K562 (cell line): ENCODE results near the gene TANGO6. TPM values are rescaled to one million over a fixed set of nuclear protein-coding genes. Genes with fewer than 3 reads are reported as not detected.

Experiments
- ASH1L ChIP-seq: fragments of 450-650 bp; IDR thresholded peaks from 2 replicates; pipeline ENCODE4 v1.6.1; 2018; ENCODE audit warnings: borderline replicate concordance, mild to moderate bottlenecking, low read depth; ENCODE audit not compliant: partially characterized antibody
- BHLHE40 ChIP-seq: IDR thresholded peaks from 2 replicates; pipeline ENCODE4 v1.6.1; 2011; ENCODE audit warnings: low read length, improper control_type of control experiment
- CBFA2T2 ChIP-seq: fragments of 450-650 bp; conservative IDR thresholded peaks from 2 replicates; pipeline ENCODE4 v1.6.1; 2017; ENCODE audit warnings: mild to moderate bottlenecking
- CHCHD3 ChIP-seq: fragments of 250-450 bp; sonication (Bioruptor Pico); IDR thresholded peaks from 2 replicates; pipeline ENCODE4 v2.1.2; 2022; ENCODE audit warnings: mild to moderate bottlenecking
- GATAD2B ChIP-seq: fragments of 450-650 bp; IDR thresholded peaks from 2 replicates; pipeline ENCODE4 v1.6.1; 2017; ENCODE audit warnings: mild to moderate bottlenecking, borderline replicate concordance
- HDAC3 ChIP-seq: fragments of 450-650 bp; IDR thresholded peaks from 2 replicates; pipeline ENCODE4 v1.6.1; 2018; ENCODE audit warnings: borderline replicate concordance, mild to moderate bottlenecking, moderate library complexity; ENCODE audit not compliant: partially characterized antibody
- HMGN3 ChIP-seq: IDR thresholded peaks from 2 replicates; pipeline ENCODE4 v1.6.1; 2011; ENCODE audit warnings: borderline replicate concordance, low read depth, mild to moderate bottlenecking, mixed read lengths, low read length; ENCODE audit not compliant: insufficient read length; ENCODE audit errors: extremely low read depth
- KDM2B ChIP-seq: fragments of 250-450 bp; sonication (Bioruptor Pico); IDR thresholded peaks from 2 replicates; pipeline ENCODE4 v1.8.0; 2021; ENCODE audit warnings: mild to moderate bottlenecking, moderate library complexity
- NFIX ChIP-seq: fragments of 250-450 bp; sonication (Bioruptor Pico); IDR thresholded peaks from 2 replicates; pipeline ENCODE4 v1.4.0; 2020; ENCODE audit warnings: low read depth, mild to moderate bottlenecking, moderate library complexity
- POLR2G ChIP-seq: fragments of 200-400 bp; formaldehyde crosslinking; IDR thresholded peaks from 2 replicates; pipeline ENCODE4 v1.6.1; 2017; ENCODE audit warnings: low read depth, mild to moderate bottlenecking, antibody characterized with exemption, low read length, moderate library complexity
- STAG1 ChIP-seq: sonication (generic); formaldehyde crosslinking; IDR thresholded peaks from 2 replicates; pipeline ENCODE4 v1.5.0; 2020; ENCODE audit warnings: missing genetic modification reagents, borderline replicate concordance
- TCFL5 ChIP-seq: fragments of 250-450 bp; sonication (Bioruptor Pico); conservative IDR thresholded peaks from 2 replicates; pipeline ENCODE4 v1.6.1; 2021; ENCODE audit warnings: mild to moderate bottlenecking, moderate library complexity, matching md5 sums
- TOE1 ChIP-seq, 2 experiments: fragments of 450-650 bp in 1 of 2; sonication (generic) in 1 of 2; formaldehyde crosslinking in 1 of 2; IDR thresholded peaks; 2 replicates each; pipeline versions ENCODE4 v1.7.1 to v1.8.0; 2016 to 2022; ENCODE audit warnings: borderline replicate concordance in 2 of 2, mild to moderate bottlenecking in 2 of 2, antibody characterized with exemption in 1 of 2, inconsistent platforms in 1 of 2, low read depth in 1 of 2, missing genetic modification reagents in 1 of 2, moderate library complexity in 1 of 2
- YY1 ChIP-seq, 3 experiments: IDR thresholded peaks; 2 replicates each; pipeline ENCODE4 v1.6.1; 2011; ENCODE audit warnings: low read length in 2 of 3, mild to moderate bottlenecking in 2 of 3, moderate library complexity in 2 of 3, borderline replicate concordance in 1 of 3, control low read depth in 1 of 3, low read depth in 1 of 3; ENCODE audit not compliant: insufficient read depth in 3 of 3, insufficient replicate concordance in 2 of 3, control insufficient read depth in 1 of 3, insufficient read length in 1 of 3; ENCODE audit errors: extremely low read depth in 1 of 3
- ZFP1 ChIP-seq: fragments of 450-650 bp; formaldehyde crosslinking; IDR thresholded peaks from 2 replicates; pipeline ENCODE4 v1.4.0; 2020; ENCODE audit warnings: mild to moderate bottlenecking, mixed read lengths
- ZNF133 ChIP-seq: fragments of 250-450 bp; sonication (Bioruptor Pico); IDR thresholded peaks from 2 replicates; pipeline ENCODE4 v1.4.0; 2020; ENCODE audit warnings: mild to moderate bottlenecking
- polyA plus RNA-seq, 8 experiments: library from polyadenylated mRNA; depleted of rRNA in 4 of 8; stranded (reverse) in 5 of 8; unstranded in 3 of 8; fragments of >200 nt; fragmentation: Nextera tagmentation in 2 of 8; fragmentation: Illumina TruSeq in 1 of 8; extraction: Ambion mirVana in 2 of 8; extraction: Trizol in 1 of 8; gene quantifications; 2 replicates each; pipeline versions ENCODE4 v1.2.1 to v1.2.3, GENCODE V29; 2011 to 2014; ENCODE audit warnings: inconsistent platforms in 1 of 8, missing spikeins in 1 of 8
- total RNA-seq, 7 experiments: library from RNA; depleted of rRNA in 6 of 7; stranded (reverse); fragments of >200 nt in 6 of 7; fragmentation: Illumina TruSeq in 2 of 7; extraction: Trizol in 2 of 7; gene quantifications; 2 replicates each; pipeline versions ENCODE4 v1.2.1 to v1.2.3, GENCODE V29; 2011 to 2021; ENCODE audit warnings: low replicate concordance in 1 of 7
- TF ChIP-seq, protein P1 (sequence below): fragments of 250-450 bp; sonication (Bioruptor Pico); IDR thresholded peaks from 2 replicates; pipeline ENCODE4 v1.9.0; 2021; ENCODE audit warnings: mild to moderate bottlenecking
- TF ChIP-seq, protein P2 (sequence below): fragments of 250-450 bp; sonication (Bioruptor Pico); IDR thresholded peaks from 2 replicates; pipeline ENCODE4 v1.8.0; 2022; ENCODE audit warnings: inconsistent platforms
- TF ChIP-seq, protein P3 (sequence below): fragments of 250-450 bp; sonication (Bioruptor Pico); IDR thresholded peaks from 2 replicates; pipeline ENCODE4 v1.8.0; 2021; ENCODE audit warnings: moderate library complexity, mild to moderate bottlenecking, inconsistent platforms
- TF ChIP-seq, protein P4 (sequence below): fragments of 450-650 bp; IDR thresholded peaks from 2 replicates; pipeline ENCODE4 v1.6.1; 2016; ENCODE audit warnings: borderline replicate concordance

Gene TANGO6
- total and polyA plus RNA-seq, 9 of the 15 experiments (the other 6 are each of a cell fraction or from before 2014, with no cell fraction given): 1.6 to 15.2 (median 9.6) TPM

DNA sequence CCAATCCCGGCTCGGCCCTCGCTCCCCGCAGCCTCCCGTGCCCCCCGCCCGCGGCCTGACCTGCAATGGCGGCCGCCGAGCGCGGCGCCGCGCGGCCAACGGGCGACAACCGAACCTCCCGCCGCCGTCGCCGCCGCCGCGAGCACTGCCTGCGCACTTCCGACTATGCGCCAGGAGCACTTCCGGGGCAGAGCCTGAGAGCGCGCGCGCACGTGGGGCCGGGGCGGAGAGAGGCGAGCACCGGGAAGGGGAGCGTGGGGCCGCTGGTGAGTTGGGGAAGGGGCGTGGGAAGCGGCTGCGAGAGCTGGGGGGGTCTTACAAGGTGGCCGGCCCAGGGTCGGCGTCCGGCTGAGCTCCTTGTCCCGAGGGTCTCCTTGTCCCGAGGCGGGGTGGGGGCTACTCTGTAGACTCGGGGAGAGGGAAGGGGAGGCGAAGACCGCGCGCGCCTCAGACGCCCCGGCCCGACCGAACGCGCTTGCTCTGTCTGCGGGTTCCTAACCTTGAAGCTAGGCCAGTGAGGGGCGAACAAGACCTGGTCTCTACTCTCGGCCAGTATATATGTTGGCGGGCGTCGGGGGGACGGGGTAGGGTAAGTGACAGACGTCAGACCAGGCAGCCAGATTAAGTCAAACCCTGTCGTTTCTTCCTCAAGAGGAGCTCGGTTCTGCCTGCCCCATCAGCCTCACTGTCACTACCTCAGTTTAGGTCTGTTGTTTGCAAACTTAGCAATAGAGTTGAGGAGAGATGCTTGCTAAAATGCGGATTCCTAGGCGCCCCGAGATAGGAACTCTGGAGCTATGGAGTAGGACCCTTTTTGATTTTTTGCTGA is 289.3 kb downstream of the TANGO6 start, which contains the start of the genes CHTF8 and UTP4 (continued):
- no peak for TF ChIP-seq TOE1 (IDR thresholded peaks at IDR 0.05; ENCODE audit: borderline replicate concordance)
- no peak for TF ChIP-seq TOE1 (CRISPR knock-in tag; IDR thresholded peaks at IDR 0.05; ENCODE audit: borderline replicate concordance, low read depth)
- no peak for TF ChIP-seq CHCHD3 (CRISPR knock-in tag)
- TF ChIP-seq GATAD2B: peak; percentile 89; the same call in 1 of the 2 replicates
- TF ChIP-seq, protein P1, sequence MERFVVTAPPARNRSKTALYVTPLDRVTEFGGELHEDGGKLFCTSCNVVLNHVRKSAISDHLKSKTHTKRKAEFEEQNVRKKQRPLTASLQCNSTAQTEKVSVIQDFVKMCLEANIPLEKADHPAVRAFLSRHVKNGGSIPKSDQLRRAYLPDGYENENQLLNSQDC: peak; percentile 74; the same call in 1 of the 2 replicates
- no peak; the same call in 1 of the 2 replicates for TF ChIP-seq ZNF133
- TF ChIP-seq KDM2B (CRISPR knock-in tag): no peak
- no peak for TF ChIP-seq HDAC3
- no peak for TF ChIP-seq ASH1L
- no peak for TF ChIP-seq CBFA2T2
- TF ChIP-seq NFIX (CRISPR knock-in tag): no peak
- TF ChIP-seq ZFP1 (CRISPR knock-in tag): no peak
- TF ChIP-seq STAG1 (CRISPR knock-in tag): no peak
- TF ChIP-seq YY1 (IDR thresholded peaks at IDR 0.05; ENCODE audit: borderline replicate concordance in 1 of 3, control insufficient read depth in 1 of 3, extremely low read depth in 1 of 3, insufficient read depth in 3 of 3, insufficient read length in 1 of 3, insufficient replicate concordance in 2 of 3, low read depth in 1 of 3, low read length in 2 of 3): peak; percentile 51 to 92 (median 91)
- peak; percentile 99 for TF ChIP-seq POLR2G
- TF ChIP-seq BHLHE40: peak; percentile 70
- TF ChIP-seq, protein P2, sequence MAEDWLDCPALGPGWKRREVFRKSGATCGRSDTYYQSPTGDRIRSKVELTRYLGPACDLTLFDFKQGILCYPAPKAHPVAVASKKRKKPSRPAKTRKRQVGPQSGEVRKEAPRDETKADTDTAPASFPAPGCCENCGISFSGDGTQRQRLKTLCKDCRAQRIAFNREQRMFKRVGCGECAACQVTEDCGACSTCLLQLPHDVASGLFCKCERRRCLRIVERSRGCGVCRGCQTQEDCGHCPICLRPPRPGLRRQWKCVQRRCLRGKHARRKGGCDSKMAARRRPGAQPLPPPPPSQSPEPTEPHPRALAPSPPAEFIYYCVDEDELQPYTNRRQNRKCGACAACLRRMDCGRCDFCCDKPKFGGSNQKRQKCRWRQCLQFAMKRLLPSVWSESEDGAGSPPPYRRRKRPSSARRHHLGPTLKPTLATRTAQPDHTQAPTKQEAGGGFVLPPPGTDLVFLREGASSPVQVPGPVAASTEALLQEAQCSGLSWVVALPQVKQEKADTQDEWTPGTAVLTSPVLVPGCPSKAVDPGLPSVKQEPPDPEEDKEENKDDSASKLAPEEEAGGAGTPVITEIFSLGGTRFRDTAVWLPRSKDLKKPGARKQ (CRISPR knock-in tag): no peak
- no peak for TF ChIP-seq HMGN3
- TF ChIP-seq TCFL5 (CRISPR knock-in tag): no peak
- TF ChIP-seq, protein P3, sequence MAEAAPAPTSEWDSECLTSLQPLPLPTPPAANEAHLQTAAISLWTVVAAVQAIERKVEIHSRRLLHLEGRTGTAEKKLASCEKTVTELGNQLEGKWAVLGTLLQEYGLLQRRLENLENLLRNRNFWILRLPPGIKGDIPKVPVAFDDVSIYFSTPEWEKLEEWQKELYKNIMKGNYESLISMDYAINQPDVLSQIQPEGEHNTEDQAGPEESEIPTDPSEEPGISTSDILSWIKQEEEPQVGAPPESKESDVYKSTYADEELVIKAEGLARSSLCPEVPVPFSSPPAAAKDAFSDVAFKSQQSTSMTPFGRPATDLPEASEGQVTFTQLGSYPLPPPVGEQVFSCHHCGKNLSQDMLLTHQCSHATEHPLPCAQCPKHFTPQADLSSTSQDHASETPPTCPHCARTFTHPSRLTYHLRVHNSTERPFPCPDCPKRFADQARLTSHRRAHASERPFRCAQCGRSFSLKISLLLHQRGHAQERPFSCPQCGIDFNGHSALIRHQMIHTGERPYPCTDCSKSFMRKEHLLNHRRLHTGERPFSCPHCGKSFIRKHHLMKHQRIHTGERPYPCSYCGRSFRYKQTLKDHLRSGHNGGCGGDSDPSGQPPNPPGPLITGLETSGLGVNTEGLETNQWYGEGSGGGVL (CRISPR knock-in tag): no peak
- TF ChIP-seq, protein P4, sequence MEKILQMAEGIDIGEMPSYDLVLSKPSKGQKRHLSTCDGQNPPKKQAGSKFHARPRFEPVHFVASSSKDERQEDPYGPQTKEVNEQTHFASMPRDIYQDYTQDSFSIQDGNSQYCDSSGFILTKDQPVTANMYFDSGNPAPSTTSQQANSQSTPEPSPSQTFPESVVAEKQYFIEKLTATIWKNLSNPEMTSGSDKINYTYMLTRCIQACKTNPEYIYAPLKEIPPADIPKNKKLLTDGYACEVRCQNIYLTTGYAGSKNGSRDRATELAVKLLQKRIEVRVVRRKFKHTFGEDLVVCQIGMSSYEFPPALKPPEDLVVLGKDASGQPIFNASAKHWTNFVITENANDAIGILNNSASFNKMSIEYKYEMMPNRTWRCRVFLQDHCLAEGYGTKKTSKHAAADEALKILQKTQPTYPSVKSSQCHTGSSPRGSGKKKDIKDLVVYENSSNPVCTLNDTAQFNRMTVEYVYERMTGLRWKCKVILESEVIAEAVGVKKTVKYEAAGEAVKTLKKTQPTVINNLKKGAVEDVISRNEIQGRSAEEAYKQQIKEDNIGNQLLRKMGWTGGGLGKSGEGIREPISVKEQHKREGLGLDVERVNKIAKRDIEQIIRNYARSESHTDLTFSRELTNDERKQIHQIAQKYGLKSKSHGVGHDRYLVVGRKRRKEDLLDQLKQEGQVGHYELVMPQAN: peak; percentile 99
